IgD-negative memory B cell (primary cell): Measurements from ENCODE around the gene RMI1. TPM values are rescaled to one million over a fixed set of nuclear protein-coding genes. Genes with fewer than 3 reads are reported as not detected.
"Not testable (repeated sequence)": the region's sequence is repeated elsewhere in the genome, so short reads cannot be mapped to it uniquely, and the experiment has no call there.

Source experiments
- H3K27ac Mint-ChIP-seq, 3 donors: one replicate each; pipeline ENCODE4 v1.8.0; 2020 to 2022; ENCODE audit warnings: mild to moderate bottlenecking in 3 of 3, mixed read lengths in 3 of 3, moderate library complexity in 1 of 3
- H3K27me3 Mint-ChIP-seq: one replicate; pipeline ENCODE4 v1.8.0; 2021; ENCODE audit warnings: mixed read lengths
- H3K36me3 Mint-ChIP-seq: one replicate; pipeline ENCODE4 v1.8.0; 2020; ENCODE audit warnings: mild to moderate bottlenecking, mixed read lengths
- H3K4me1 Mint-ChIP-seq, 3 donors: one replicate each; pipeline ENCODE4 v1.8.0; 2020 to 2022; ENCODE audit warnings: mixed read lengths in 3 of 3, mild to moderate bottlenecking in 1 of 3
- H3K4me3 Mint-ChIP-seq, 4 donors: one replicate each; pipeline ENCODE4 v1.8.0; 2020 to 2022; ENCODE audit warnings: mild to moderate bottlenecking in 4 of 4, mixed read lengths in 4 of 4, moderate library complexity in 3 of 4
- H3K9me3 Mint-ChIP-seq, 3 donors: one replicate each; pipeline ENCODE4 v1.8.0; 2020 to 2021; ENCODE audit warnings: mixed read lengths in 3 of 3, mild to moderate bottlenecking in 1 of 3
- polyA plus RNA-seq: library from polyadenylated mRNA; unstranded; fragments of 300-500 nt; fragmentation: Illumina TruSeq; gene quantifications from one replicate; pipeline ENCODE4 v1.2.3, GENCODE V29; 2021

The RMI1 gene
- polyA plus RNA-seq, 1 donor from 2014 or later = 5.4 TPM

- peaks cover 10% of the 10 kb centered on the region for H3K36me3 Mint-ChIP-seq
- H3K9me3 Mint-ChIP-seq = no peaks in the 10 kb centered on the region
- peaks cover 9 to 13% (median 12%) of the 10 kb centered on the region in 3 donors for H3K4me1 Mint-ChIP-seq
- no peak overlapping the region for H3K27ac Mint-ChIP-seq
- H3K4me3 Mint-ChIP-seq = no peak overlapping the region
- no peaks in the 10 kb centered on the region for H3K27me3 Mint-ChIP-seq
Observed at GRCh38 chr9:84003246-84003645, 22.6 kb downstream of the RMI1 start.

GRCh38 chr9:84007662-84008061, 27.1 kb downstream of the RMI1 start:
- Mint-ChIP-seq H3K9me3 (no peaks in the 10 kb centered on the region), H3K27me3 (no peaks in the 10 kb centered on the region), H3K4me3 (no peak overlapping the region), H3K4me1 (peaks cover 0 to 4% (median 0%) of the 10 kb centered on the region in 3 donors), H3K36me3 (peaks cover 2% of the 10 kb centered on the region), H3K27ac (no peak overlapping the region)

GRCh38 chr9:84024041-84024575, 43.5 kb downstream of the RMI1 start:
- peaks cover 0 to 3% (median 2%) of the 10 kb centered on the region in 3 donors for H3K9me3 Mint-ChIP-seq
- H3K36me3 Mint-ChIP-seq = no peaks in the 10 kb centered on the region
- peaks cover 0 to 2% (median 0%) of the 10 kb centered on the region in 3 donors for H3K4me1 Mint-ChIP-seq
- no peak overlapping the region for H3K4me3 Mint-ChIP-seq
- H3K27ac Mint-ChIP-seq = no peak overlapping the region
- H3K27me3 Mint-ChIP-seq = peaks cover 14% of the 10 kb centered on the region

GRCh38 chr9:84027201-84027600, 46.6 kb downstream of the RMI1 start:
- peaks cover 14% of the 10 kb centered on the region for H3K27me3 Mint-ChIP-seq

GRCh38 chr9:84031534-84031933, 50.9 kb downstream of the RMI1 start:
- peaks cover 0 to 5% (median 0%) of the 10 kb centered on the region in 3 donors for H3K9me3 Mint-ChIP-seq
- H3K4me3 Mint-ChIP-seq = no peak overlapping the region
- no peaks in the 10 kb centered on the region for H3K4me1 Mint-ChIP-seq
- peaks cover 6% of the 10 kb centered on the region for H3K27me3 Mint-ChIP-seq
- no peaks in the 10 kb centered on the region for H3K36me3 Mint-ChIP-seq
- no peak overlapping the region for H3K27ac Mint-ChIP-seq

More at GRCh38 chr9:84027201-84027600, 46.6 kb downstream of the RMI1 start:
- no peak overlapping the region for H3K27ac Mint-ChIP-seq
- H3K4me3 Mint-ChIP-seq = no peak overlapping the region
- peaks cover 0 to 2% (median 0%) of the 10 kb centered on the region in 3 donors for H3K4me1 Mint-ChIP-seq
- H3K36me3 Mint-ChIP-seq = no peaks in the 10 kb centered on the region
- peaks cover 0 to 3% (median 2%) of the 10 kb centered on the region in 3 donors for H3K9me3 Mint-ChIP-seq

- H3K36me3 Mint-ChIP-seq, H3K4me1 Mint-ChIP-seq, H3K27ac Mint-ChIP-seq, H3K4me3 Mint-ChIP-seq: not testable (repeated sequence)
- H3K9me3 Mint-ChIP-seq = peaks cover 0 to 15% (median 11%) of the 10 kb centered on the region in 3 donors
- peaks cover 13% of the 10 kb centered on the region for H3K27me3 Mint-ChIP-seq
Observed at GRCh38 chr9:84041857-84042256, 61.3 kb downstream of the RMI1 start.

GRCh38 chr9:84045481-84046097, 65.0 kb downstream of the RMI1 start:
- Mint-ChIP-seq H3K27me3 (peaks cover 17% of the 10 kb centered on the region), H3K36me3 (peaks cover 1% of the 10 kb centered on the region), H3K4me3 (no peak overlapping the region), H3K9me3 (peaks cover 0 to 15% (median 5%) of the 10 kb centered on the region in 3 donors), H3K27ac (no peak overlapping the region), H3K4me1 (no peaks in the 10 kb centered on the region)

Other genes starting within 250 kb of the RMI1 start
- gene GKAP1, start 163.0 kb upstream of the RMI1 start, polyA plus RNA-seq = 8.6 TPM
- gene KIF27, start 59.4 kb upstream of the RMI1 start, polyA plus RNA-seq = 1.4 TPM
- 763 TPM for gene HNRNPK, start 590 bp upstream of the RMI1 start, polyA plus RNA-seq